K562 (cell line): ENCODE data around the gene TREH. TPM values are rescaled to one million over a fixed set of nuclear protein-coding genes. Genes with fewer than 3 reads are reported as not detected.

ENCODE experiments used
- ATAC-seq: fragments of 200-7000 bp; cut with Tn5 transposase; 3 replicates; pipeline ENCODE4 v1.9.1; 2020; ENCODE audit warnings: moderate library complexity
- BruUV-seq: library from RNA; stranded (reverse); fragments of 400-500 nt; replicated peaks from 2 replicates; lab custom pipeline; 2021; lab: Mats Ljungman, UMichigan
- CTCF ChIA-PET: fragments of 300-600 bp; formaldehyde crosslinking; extraction: SDS; loops from one replicate; lab custom pipeline; 2021; ENCODE audit warnings: low intra/inter-chr PET ratio; lab: Yijun Ruan, JAX
- POLR2A ChIA-PET: fragments of 300-600, 350-650 bp; sonication (Branson Sonifier 250); formaldehyde crosslinking; extraction: SDS; loops from one replicate; lab custom pipeline; 2021; ENCODE audit warnings: antibody characterized with exemption, inconsistent platforms; lab: Yijun Ruan, JAX
- DNase-seq, 4 experiments: peaks; one replicate each; pipeline versions ENCODE4 v3.0.0 to v3.0.0-alpha.2; 2011 to 2018; ENCODE audit warnings: low spot score in 3 of 4, mixed read lengths in 3 of 4; ENCODE audit errors: extremely low read depth in 1 of 4
- FAIRE-seq: peaks from 2 replicates; lab custom pipeline; 2011; peaks lifted over from hg19 to GRCh38; lab: Jason Lieb, UNC
- H2AFZ ChIP-seq: 2 replicates; pipeline ENCODE4 v1.6.0; 2011; ENCODE audit warnings: low read depth, low read length, control low read depth, inconsistent platforms
- H3K27ac ChIP-seq: fragments of 200-600 bp; 3 replicates; pipeline ENCODE4 v1.8.0; 2011; ENCODE audit warnings: low read depth, mild to moderate bottlenecking, control low read depth, inconsistent platforms, low read length, moderate library complexity, mixed read lengths; ENCODE audit errors: extremely low read depth
- H3K27me3 ChIP-seq, 2 experiments: fragments of 300-600 bp in 1 of 2; 2 replicates in 1 of 2; 3 replicates in 1 of 2; pipeline versions ENCODE4 v1.6.0 to v1.8.0; 2011; ENCODE audit warnings: inconsistent platforms in 2 of 2, low read length in 2 of 2, mild to moderate bottlenecking in 1 of 2, mixed read lengths in 1 of 2, moderate library complexity in 1 of 2; ENCODE audit not compliant: control insufficient read depth in 2 of 2, insufficient read depth in 2 of 2
- H3K36me3 ChIP-seq: fragments of 300-600 bp; 3 replicates; pipeline ENCODE4 v1.8.0; 2011; ENCODE audit warnings: mild to moderate bottlenecking, low read length, inconsistent platforms; ENCODE audit not compliant: control insufficient read depth, insufficient read depth
- H3K4me1 ChIP-seq, 2 experiments: fragments of 200-600 bp in 1 of 2; replicated peaks in 1 of 2; 2 replicates in 1 of 2; 3 replicates in 1 of 2; pipeline versions ENCODE4 v1.5.1 to v1.8.0; 2011; ENCODE audit warnings: inconsistent platforms in 2 of 2, low read length in 2 of 2, mild to moderate bottlenecking in 1 of 2, mixed read lengths in 1 of 2, moderate library complexity in 1 of 2; ENCODE audit not compliant: control insufficient read depth in 2 of 2, insufficient read depth in 2 of 2
- H3K4me2 ChIP-seq: 2 replicates; pipeline ENCODE4 v1.6.1; 2011; ENCODE audit warnings: low read length, control low read depth, inconsistent platforms, mixed read lengths; ENCODE audit not compliant: insufficient read depth
- H3K4me3 ChIP-seq: fragments of 200-600 bp; sonication (generic), shearing (Covaris generic); 2 replicates; pipeline ENCODE4 v1.5.1; 2016; ENCODE audit warnings: control low read depth, inconsistent platforms
- H3K79me2 ChIP-seq: fragments of 200-600 bp; 3 replicates; pipeline ENCODE4 v1.8.0; 2011; ENCODE audit warnings: low read length, inconsistent platforms; ENCODE audit not compliant: control insufficient read depth, insufficient read depth
- H3K9ac ChIP-seq, 2 experiments: 2 replicates each; pipeline versions ENCODE4 v1.6.0 to v1.6.1; 2011; ENCODE audit warnings: low read depth in 2 of 2, low read length in 2 of 2, control low read depth in 1 of 2, inconsistent platforms in 1 of 2, mild to moderate bottlenecking in 1 of 2, mixed read lengths in 1 of 2; ENCODE audit not compliant: insufficient read depth in 1 of 2
- H3K9me1 ChIP-seq: one replicate; pipeline ENCODE4 v1.6.0; 2011; ENCODE audit warnings: inconsistent platforms, mild to moderate bottlenecking, low read length, moderate library complexity; ENCODE audit not compliant: control insufficient read depth, insufficient read depth
- H3K9me3 ChIP-seq: replicated peaks from 2 replicates; pipeline ENCODE4 v1.5.1; 2011; ENCODE audit warnings: low read depth, low read length, inconsistent platforms; ENCODE audit not compliant: control insufficient read depth, insufficient read depth
- H4K20me1 ChIP-seq: replicated peaks from 2 replicates; pipeline ENCODE4 v1.6.1; 2011; ENCODE audit warnings: low read length, inconsistent platforms, mixed read lengths; ENCODE audit not compliant: control insufficient read depth, insufficient read depth
- BHLHE40 ChIP-seq: IDR thresholded peaks from 2 replicates; pipeline ENCODE4 v1.6.1; 2011; ENCODE audit warnings: low read length, improper control_type of control experiment
- CGGBP1 ChIP-seq: fragments of 250-450 bp; sonication (Bioruptor Pico); IDR thresholded peaks from 2 replicates; pipeline ENCODE4 v1.9.0; 2021; ENCODE audit warnings: mild to moderate bottlenecking
- CTBP1 ChIP-seq: fragments of 450-650 bp; IDR thresholded peaks from 2 replicates; pipeline ENCODE4 v1.6.1; 2016; ENCODE audit warnings: borderline replicate concordance
- ELK1 ChIP-seq: sonication (generic); formaldehyde crosslinking; IDR thresholded peaks from 2 replicates; pipeline ENCODE4 v1.8.1; 2022; ENCODE audit warnings: missing genetic modification reagents
- EP400 ChIP-seq: fragments of 450-650 bp; IDR thresholded peaks from 2 replicates; pipeline ENCODE4 v1.6.1; 2017; ENCODE audit warnings: antibody characterized with exemption, mild to moderate bottlenecking, moderate library complexity
- GABPA ChIP-seq: fragments of 200-800 bp; sonication (Bioruptor generic); conservative IDR thresholded peaks from 2 replicates; pipeline ENCODE4 v1.6.1; 2016; ENCODE audit warnings: low read depth, missing genetic modification characterization, missing compliant biosample characterization
- GTF2A2 ChIP-seq: IDR thresholded peaks from 2 replicates; pipeline ENCODE4 v1.6.1; 2016; ENCODE audit warnings: mild to moderate bottlenecking, missing genetic modification characterization, missing compliant biosample characterization
- KDM5B ChIP-seq: fragments of 200-600 bp; sonication (generic); IDR thresholded peaks from 2 replicates; pipeline ENCODE4 v1.6.1; 2012; ENCODE audit warnings: low read depth, mild to moderate bottlenecking, moderate library complexity, low read length, control low read depth, inconsistent platforms; ENCODE audit not compliant: insufficient replicate concordance
- MEIS2 ChIP-seq: fragments of 450-650 bp; IDR thresholded peaks from 2 replicates; pipeline ENCODE4 v1.6.1; 2014; ENCODE audit warnings: mild to moderate bottlenecking; ENCODE audit not compliant: partially characterized antibody
- NR2F6 ChIP-seq: fragments of 450-650 bp; formaldehyde crosslinking; IDR thresholded peaks from 2 replicates; pipeline ENCODE4 v1.4.0; 2020; ENCODE audit warnings: mild to moderate bottlenecking
- SMARCA5 ChIP-seq: fragments of 450-650 bp; IDR thresholded peaks from 2 replicates; pipeline ENCODE4 v1.6.1; 2016
- STAT5A ChIP-seq: IDR thresholded peaks from 2 replicates; pipeline ENCODE4 v1.6.1; 2012; ENCODE audit warnings: low read length, inconsistent platforms, borderline replicate concordance
- VEZF1 ChIP-seq: fragments of 200-800 bp; sonication (Bioruptor generic); IDR thresholded peaks from 2 replicates; pipeline ENCODE4 v1.6.1; 2017; ENCODE audit warnings: missing genetic modification characterization, missing compliant biosample characterization
- ZNF217 ChIP-seq: sonication (generic); formaldehyde crosslinking; IDR thresholded peaks from 2 replicates; pipeline ENCODE4 v1.8.0; 2022; ENCODE audit warnings: mild to moderate bottlenecking, missing genetic modification reagents
- ZNF586 ChIP-seq: fragments of 450-650 bp; formaldehyde crosslinking; conservative IDR thresholded peaks from 2 replicates; pipeline ENCODE4 v1.4.0; 2020; ENCODE audit warnings: mild to moderate bottlenecking, moderate library complexity
- ZNF695 ChIP-seq: fragments of 450-650 bp; formaldehyde crosslinking; IDR thresholded peaks from 2 replicates; pipeline ENCODE4 v1.4.0; 2020; ENCODE audit warnings: mild to moderate bottlenecking, moderate library complexity
- WGBS: fragments of 100-300 bp; shearing (Covaris generic); methylation state at CpG from one replicate; pipeline ENCODE4 v1.1.6; 2016; ENCODE audit warnings: low coverage, mixed read lengths; ENCODE audit not compliant: insufficient coverage; ENCODE audit errors: missing lambda C conversion rate; 5-methylcytosine and 5-hydroxymethylcytosine counted together
- in situ Hi-C: fragments of 300-500 bp; cut with MboI; formaldehyde crosslinking; loops from 4 replicates; pipeline ENCODE4 v1.15.0; 2018; ENCODE audit warnings: inconsistent platforms, mixed read lengths
- intact Hi-C: fragments of 100-400 bp; cut with micrococcal nuclease; formaldehyde crosslinking; loops from 2 replicates; pipeline ENCODE4 v1.14.2; 2022
- polyA plus RNA-seq, 8 experiments: library from polyadenylated mRNA; depleted of rRNA in 4 of 8; stranded (reverse) in 5 of 8; unstranded in 3 of 8; fragments of >200 nt; fragmentation: Nextera tagmentation in 2 of 8; fragmentation: Illumina TruSeq in 1 of 8; extraction: Ambion mirVana in 2 of 8; extraction: Trizol in 1 of 8; gene quantifications; 2 replicates each; pipeline versions ENCODE4 v1.2.1 to v1.2.3, GENCODE V29; 2011 to 2014; ENCODE audit warnings: inconsistent platforms in 1 of 8, missing spikeins in 1 of 8
- total RNA-seq, 7 experiments: library from RNA; depleted of rRNA in 6 of 7; stranded (reverse); fragments of >200 nt in 6 of 7; fragmentation: Illumina TruSeq in 2 of 7; extraction: Trizol in 2 of 7; gene quantifications; 2 replicates each; pipeline versions ENCODE4 v1.2.1 to v1.2.3, GENCODE V29; 2011 to 2021; ENCODE audit warnings: low replicate concordance in 1 of 7
- TF ChIP-seq, protein P1 (sequence below): fragments of 450-650 bp; IDR thresholded peaks from 2 replicates; pipeline ENCODE4 v1.6.1; 2016; ENCODE audit warnings: borderline replicate concordance

Gene TREH
- total and polyA plus RNA-seq, 9 of the 15 experiments (the other 6 are each of a cell fraction or from before 2014, with no cell fraction given): 0.09 to 0.20 (median 0.11) TPM; not detected in 6

DNA sequence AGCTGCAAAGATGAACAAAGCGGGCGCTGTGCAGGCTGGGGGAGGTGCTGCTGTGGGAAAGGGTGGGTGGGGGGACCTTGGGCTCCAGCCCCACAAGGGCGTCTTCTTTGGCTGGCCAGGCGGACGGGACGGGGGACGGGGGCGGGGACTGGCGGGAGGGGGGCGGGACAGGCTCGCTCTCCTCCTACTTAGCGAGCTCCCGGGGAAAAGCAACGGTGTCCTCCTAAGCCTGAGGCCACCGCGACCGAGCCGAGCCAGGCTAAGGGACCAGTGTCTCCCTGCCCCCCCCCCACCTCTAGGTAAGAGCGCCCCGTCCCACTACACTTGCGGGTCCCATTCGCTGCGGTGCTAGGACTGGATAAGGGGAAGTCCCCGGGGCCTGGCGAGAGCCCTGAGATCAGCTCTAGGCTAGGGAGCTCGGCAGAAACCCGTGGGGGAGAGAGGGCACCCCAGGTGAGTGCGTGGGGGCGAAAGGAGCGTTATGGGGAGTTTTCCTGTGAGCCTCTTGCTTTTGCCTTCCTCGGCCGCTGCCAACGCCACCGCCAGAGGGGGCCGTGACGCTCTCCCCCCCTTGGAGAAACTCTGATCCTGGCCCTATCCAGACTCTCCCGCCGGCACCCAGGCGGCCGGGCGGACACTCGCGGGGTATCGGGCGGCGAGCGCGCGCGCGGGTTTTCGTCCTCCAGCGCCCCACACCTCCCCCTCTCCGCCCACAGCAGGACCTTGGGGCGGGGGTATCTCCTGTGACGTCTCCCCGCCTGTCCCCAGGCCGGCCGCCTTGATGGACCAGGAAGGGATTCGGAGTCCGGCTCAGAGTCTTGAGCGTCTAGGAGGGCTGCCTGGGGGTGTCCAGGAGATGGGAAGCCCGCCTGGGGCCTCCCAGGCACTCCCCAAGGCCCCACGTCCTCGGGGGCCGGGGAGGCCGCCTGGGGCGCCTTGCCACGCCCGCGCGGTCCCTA lies 71.8 kb downstream of the TREH start, which contains the start of gene PHLDB1:
PHLDB1 (plus strand) TSS at position 215 of the 959 bp plus-strand sequence. CDS start 6,222 bp downstream, outside the sequence.
- Histone ChIP-seq H3K4me2 (peak within 1 kb of the TSS; percentile 87), H4K20me1 (no peaks in the 10 kb centered on the region), H3K9me3 (no peaks in the 10 kb centered on the region), H2AFZ (peak within 1 kb of the TSS; percentile 94), H3K79me2 (peaks cover 10% of the 10 kb centered on the region; the same call in 2 of the 3 replicates), H3K27me3 (no peaks in the 10 kb centered on the region), H3K27ac (peak within 1 kb of the TSS; percentile 89), H3K9me1 (no peaks in the 10 kb centered on the region), H3K9ac (peak within 1 kb of the TSS; percentile 85 to 95), H3K4me1 (peaks cover 47 to 63% of the 10 kb centered on the region in 2 experiments), H3K4me3 (peak within 1 kb of the TSS; percentile 66), H3K36me3 (0 out of 3 replicates have a peak, but pooled peaks cover 3% of the 10 kb centered on the region)
- no peak for FAIRE-seq
- ChIA-PET CTCF (no interaction called here), POLR2A (interaction anchor here (0.5 to 2.4 kb wide), 9 partner anchors 12 to 408 kb away, joined by 3 to 21 read pairs (median 5); partner anchors contain the start of gene ARCN1)
- 2% methylated on average over 37 of the region's 72 CpGs for WGBS
- in situ Hi-C loops: no loop called here
- DNase-seq: peak; percentile 79 to 88 (median 84)
- peak; percentile 78 for ATAC-seq
- intact Hi-C loops: no loop called here
- BruUV-seq: no TSS peak
- no peak for TF ChIP-seq ELK1 (CRISPR knock-in tag)
- TF ChIP-seq SMARCA5: no peak
- TF ChIP-seq, protein P1, sequence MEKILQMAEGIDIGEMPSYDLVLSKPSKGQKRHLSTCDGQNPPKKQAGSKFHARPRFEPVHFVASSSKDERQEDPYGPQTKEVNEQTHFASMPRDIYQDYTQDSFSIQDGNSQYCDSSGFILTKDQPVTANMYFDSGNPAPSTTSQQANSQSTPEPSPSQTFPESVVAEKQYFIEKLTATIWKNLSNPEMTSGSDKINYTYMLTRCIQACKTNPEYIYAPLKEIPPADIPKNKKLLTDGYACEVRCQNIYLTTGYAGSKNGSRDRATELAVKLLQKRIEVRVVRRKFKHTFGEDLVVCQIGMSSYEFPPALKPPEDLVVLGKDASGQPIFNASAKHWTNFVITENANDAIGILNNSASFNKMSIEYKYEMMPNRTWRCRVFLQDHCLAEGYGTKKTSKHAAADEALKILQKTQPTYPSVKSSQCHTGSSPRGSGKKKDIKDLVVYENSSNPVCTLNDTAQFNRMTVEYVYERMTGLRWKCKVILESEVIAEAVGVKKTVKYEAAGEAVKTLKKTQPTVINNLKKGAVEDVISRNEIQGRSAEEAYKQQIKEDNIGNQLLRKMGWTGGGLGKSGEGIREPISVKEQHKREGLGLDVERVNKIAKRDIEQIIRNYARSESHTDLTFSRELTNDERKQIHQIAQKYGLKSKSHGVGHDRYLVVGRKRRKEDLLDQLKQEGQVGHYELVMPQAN: no peak; the same call in 1 of the 2 replicates
- no peak for TF ChIP-seq ZNF586
- TF ChIP-seq GABPA (tag): 0 out of 2 replicates have a peak, but pooled peaks have one; percentile 32
- TF ChIP-seq VEZF1 (CRISPR knock-in tag): peak; percentile 63
- no peak for TF ChIP-seq MEIS2
- TF ChIP-seq ZNF695 (CRISPR knock-in tag): no peak
- TF ChIP-seq KDM5B: no peak
- TF ChIP-seq ZNF217: no peak
- TF ChIP-seq NR2F6: no peak
- no peak for TF ChIP-seq STAT5A
- TF ChIP-seq BHLHE40: no peak
- TF ChIP-seq CGGBP1 (CRISPR knock-in tag): no peak
- TF ChIP-seq CTBP1: peak; percentile 47; the same call in 1 of the 2 replicates
- no peak for TF ChIP-seq GTF2A2 (tag)
- no peak for TF ChIP-seq EP400
